HepG2 (cell line): ENCODE measurements around the gene KBTBD13. TPM values are rescaled to one million over a fixed set of nuclear protein-coding genes. Genes with fewer than 3 reads are reported as not detected.

Experiments
- AKAP8 ChIP-seq: sonication (generic); formaldehyde crosslinking; IDR thresholded peaks from 2 replicates; pipeline ENCODE4 v1.5.1; 2020; ENCODE audit warnings: mild to moderate bottlenecking, missing genetic modification reagents
- EZH2 ChIP-seq: conservative IDR thresholded peaks from 2 replicates; pipeline ENCODE4 v1.6.1; 2012; ENCODE audit warnings: mild to moderate bottlenecking, low read depth, low read length, moderate library complexity
- HES4 ChIP-seq: sonication (generic); formaldehyde crosslinking; IDR thresholded peaks from 2 replicates; pipeline ENCODE4 v1.9.0; 2021; ENCODE audit warnings: mild to moderate bottlenecking, missing genetic modification reagents, borderline replicate concordance
- HNRNPLL ChIP-seq: fragments of 200-400 bp; formaldehyde crosslinking; IDR thresholded peaks from 2 replicates; pipeline ENCODE4 v1.6.1; 2017; ENCODE audit warnings: mild to moderate bottlenecking, low read depth, low read length; ENCODE audit not compliant: poor library complexity, severe bottlenecking
- HOXA5 ChIP-seq: sonication (generic); formaldehyde crosslinking; IDR thresholded peaks from 2 replicates; pipeline ENCODE4 v1.4.0; 2020; ENCODE audit warnings: missing genetic modification reagents
- KMT2A ChIP-seq: sonication (generic); formaldehyde crosslinking; IDR thresholded peaks from 2 replicates; pipeline ENCODE4 v1.4.0; 2020; ENCODE audit warnings: missing genetic modification reagents
- MED1 ChIP-seq: sonication (generic); formaldehyde crosslinking; IDR thresholded peaks from 2 replicates; pipeline ENCODE4 v1.4.0; 2020; ENCODE audit warnings: missing genetic modification reagents
- SP4 ChIP-seq: sonication (generic); formaldehyde crosslinking; IDR thresholded peaks from 2 replicates; pipeline ENCODE4 v1.8.1; 2023; ENCODE audit warnings: mild to moderate bottlenecking, missing genetic modification reagents
- ZIK1 ChIP-seq: sonication (generic); formaldehyde crosslinking; IDR thresholded peaks from 2 replicates; pipeline ENCODE4 v1.5.0; 2020; ENCODE audit warnings: mild to moderate bottlenecking, low read depth, missing genetic modification reagents, borderline replicate concordance
- ZNF75D ChIP-seq: sonication (generic); formaldehyde crosslinking; IDR thresholded peaks from 2 replicates; pipeline ENCODE4 v1.8.1; 2023; ENCODE audit warnings: missing genetic modification reagents, mild to moderate bottlenecking, borderline replicate concordance
- polyA plus RNA-seq, 8 experiments: library from polyadenylated mRNA; depleted of rRNA in 3 of 8; stranded (reverse) in 7 of 8; unstranded in 1 of 8; fragments of >200 nt; fragmentation: Illumina TruSeq in 4 of 8; extraction: Trizol in 4 of 8; gene quantifications; 2 replicates each; pipeline versions ENCODE4 v1.2.1 to v1.2.3, GENCODE V29; 2011 to 2016; ENCODE audit warnings: low read depth in 4 of 8, missing spikeins in 1 of 8, mixed read lengths in 1 of 8; ENCODE audit not compliant: insufficient read depth in 1 of 8
- total RNA-seq, 5 experiments: library from RNA; depleted of rRNA; stranded (reverse); fragments of >200 nt; fragmentation: Illumina TruSeq; extraction: Trizol; gene quantifications; 2 replicates each; pipeline ENCODE4 v1.2.3, GENCODE V29; 2016; ENCODE audit warnings: low read depth in 1 of 5
- TF ChIP-seq, protein P1 (sequence below): sonication (generic); formaldehyde crosslinking; conservative IDR thresholded peaks from 2 replicates; pipeline ENCODE4 v1.4.0; 2020; ENCODE audit warnings: missing genetic modification reagents
- TF ChIP-seq, protein P2 (sequence below): sonication (generic); formaldehyde crosslinking; IDR thresholded peaks from 2 replicates; pipeline ENCODE4 v1.5.0; 2020; ENCODE audit warnings: missing genetic modification reagents
- TF ChIP-seq, protein P3 (sequence below): sonication (generic); formaldehyde crosslinking; IDR thresholded peaks from 2 replicates; pipeline ENCODE4 v1.9.0; 2021; ENCODE audit warnings: missing genetic modification reagents, borderline replicate concordance
- TF ChIP-seq, protein P4 (sequence below): IDR thresholded peaks from 2 replicates; pipeline ENCODE4 v1.6.1; 2016; ENCODE audit warnings: low read depth, borderline replicate concordance
- TF ChIP-seq, protein P5 (sequence below), 2 experiments: sonication (generic) in 1 of 2; formaldehyde crosslinking in 1 of 2; IDR thresholded peaks; 2 replicates each; pipeline versions ENCODE4 v1.6.1 to v1.9.0; 2014 to 2022; ENCODE audit warnings: antibody characterized with exemption in 1 of 2, borderline replicate concordance in 1 of 2, inconsistent platforms in 1 of 2, low read depth in 1 of 2, missing genetic modification reagents in 1 of 2
- TF ChIP-seq, protein P6 (sequence below), 2 experiments: sonication (generic) in 1 of 2; formaldehyde crosslinking in 1 of 2; IDR thresholded peaks; 2 replicates each; pipeline versions ENCODE4 v1.4.0 to v1.6.1; 2018 to 2020; ENCODE audit warnings: missing genetic modification reagents in 2 of 2, borderline replicate concordance in 1 of 2, low read depth in 1 of 2, mild to moderate bottlenecking in 1 of 2, missing biosample characterization in 1 of 2

Gene KBTBD13
- total and polyA plus RNA-seq, 2 of the 13 experiments (the other 11 are each of a cell fraction or from before 2014, with no cell fraction given) = not detected

DNA sequence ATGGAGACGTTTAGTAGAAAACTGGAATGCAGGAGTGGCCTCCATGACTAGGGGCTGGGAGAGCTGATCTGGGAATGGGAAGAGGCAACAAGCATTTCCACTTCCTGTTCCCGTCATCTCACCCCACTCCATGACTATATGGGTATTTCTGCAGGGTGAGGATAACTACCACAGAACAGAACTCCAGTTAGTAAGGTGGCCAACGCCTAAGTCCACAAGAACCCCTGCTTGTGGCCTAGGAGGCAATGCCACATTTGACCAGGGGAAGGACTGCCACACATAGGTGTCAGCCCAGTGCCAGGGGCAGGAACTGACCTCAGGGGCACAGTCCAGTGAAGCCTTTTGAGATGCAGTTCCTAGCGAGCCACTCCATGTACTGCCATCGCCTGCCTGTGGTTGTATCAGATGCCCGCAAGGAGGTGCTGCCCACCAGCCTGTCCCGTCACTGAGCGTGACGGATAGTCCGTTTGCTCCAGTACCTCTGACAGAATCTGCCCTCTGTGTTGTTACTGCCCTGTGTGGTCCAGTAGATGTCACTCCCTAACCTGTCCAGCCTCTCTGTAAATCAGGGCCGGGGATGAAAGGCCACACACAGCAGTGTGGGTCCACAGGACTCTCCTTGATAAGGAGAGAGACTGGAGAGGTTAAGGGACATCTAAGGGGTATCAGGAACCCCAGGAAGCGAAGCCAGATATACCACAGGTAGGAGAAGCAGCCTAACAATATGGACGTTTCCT, 43.6 kb upstream of the KBTBD13 start (continued):
- TF ChIP-seq, protein P1, sequence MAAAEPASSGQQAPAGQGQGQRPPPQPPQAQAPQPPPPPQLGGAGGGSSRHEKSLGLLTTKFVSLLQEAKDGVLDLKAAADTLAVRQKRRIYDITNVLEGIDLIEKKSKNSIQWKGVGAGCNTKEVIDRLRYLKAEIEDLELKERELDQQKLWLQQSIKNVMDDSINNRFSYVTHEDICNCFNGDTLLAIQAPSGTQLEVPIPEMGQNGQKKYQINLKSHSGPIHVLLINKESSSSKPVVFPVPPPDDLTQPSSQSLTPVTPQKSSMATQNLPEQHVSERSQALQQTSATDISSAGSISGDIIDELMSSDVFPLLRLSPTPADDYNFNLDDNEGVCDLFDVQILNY (CRISPR knock-in tag) = no peak
- TF ChIP-seq ZNF75D (CRISPR knock-in tag) (no peak), AKAP8 (CRISPR knock-in tag) (no peak), HNRNPLL (peak; percentile 15), ZIK1 (CRISPR knock-in tag) (no peak), MED1 (CRISPR knock-in tag) (peak; percentile 48; the same call in 1 of the 2 replicates), KMT2A (no peak; the same call in 1 of the 2 replicates), HES4 (no peak), SP4 (peak; percentile 57; the same call in 1 of the 2 replicates), HOXA5 (CRISPR knock-in tag) (no peak), EZH2 (no peak)
- TF ChIP-seq, protein P2, sequence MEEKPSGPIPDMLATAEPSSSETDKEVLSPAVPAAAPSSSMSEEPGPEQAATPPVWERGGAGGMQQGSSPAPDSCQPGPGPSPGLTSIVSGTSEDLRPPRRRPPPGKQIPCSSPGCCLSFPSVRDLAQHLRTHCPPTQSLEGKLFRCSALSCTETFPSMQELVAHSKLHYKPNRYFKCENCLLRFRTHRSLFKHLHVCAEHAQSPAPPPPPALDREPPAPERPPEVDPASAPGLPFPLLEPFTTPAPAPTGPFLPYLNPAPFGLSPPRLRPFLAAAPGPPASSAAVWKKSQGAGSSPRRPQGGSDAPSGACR = 0 out of 2 replicates have a peak, but pooled peaks have one; percentile 7
- TF ChIP-seq, protein P3, sequence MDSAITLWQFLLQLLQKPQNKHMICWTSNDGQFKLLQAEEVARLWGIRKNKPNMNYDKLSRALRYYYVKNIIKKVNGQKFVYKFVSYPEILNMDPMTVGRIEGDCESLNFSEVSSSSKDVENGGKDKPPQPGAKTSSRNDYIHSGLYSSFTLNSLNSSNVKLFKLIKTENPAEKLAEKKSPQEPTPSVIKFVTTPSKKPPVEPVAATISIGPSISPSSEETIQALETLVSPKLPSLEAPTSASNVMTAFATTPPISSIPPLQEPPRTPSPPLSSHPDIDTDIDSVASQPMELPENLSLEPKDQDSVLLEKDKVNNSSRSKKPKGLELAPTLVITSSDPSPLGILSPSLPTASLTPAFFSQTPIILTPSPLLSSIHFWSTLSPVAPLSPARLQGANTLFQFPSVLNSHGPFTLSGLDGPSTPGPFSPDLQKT (CRISPR knock-in tag) = no peak
- TF ChIP-seq, protein P4, sequence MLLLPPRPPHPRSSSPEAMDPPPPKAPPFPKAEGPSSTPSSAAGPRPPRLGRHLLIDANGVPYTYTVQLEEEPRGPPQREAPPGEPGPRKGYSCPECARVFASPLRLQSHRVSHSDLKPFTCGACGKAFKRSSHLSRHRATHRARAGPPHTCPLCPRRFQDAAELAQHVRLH (CRISPR knock-in tag) = peak; percentile 51; the same call in 1 of the 2 replicates
- TF ChIP-seq, protein P5, sequence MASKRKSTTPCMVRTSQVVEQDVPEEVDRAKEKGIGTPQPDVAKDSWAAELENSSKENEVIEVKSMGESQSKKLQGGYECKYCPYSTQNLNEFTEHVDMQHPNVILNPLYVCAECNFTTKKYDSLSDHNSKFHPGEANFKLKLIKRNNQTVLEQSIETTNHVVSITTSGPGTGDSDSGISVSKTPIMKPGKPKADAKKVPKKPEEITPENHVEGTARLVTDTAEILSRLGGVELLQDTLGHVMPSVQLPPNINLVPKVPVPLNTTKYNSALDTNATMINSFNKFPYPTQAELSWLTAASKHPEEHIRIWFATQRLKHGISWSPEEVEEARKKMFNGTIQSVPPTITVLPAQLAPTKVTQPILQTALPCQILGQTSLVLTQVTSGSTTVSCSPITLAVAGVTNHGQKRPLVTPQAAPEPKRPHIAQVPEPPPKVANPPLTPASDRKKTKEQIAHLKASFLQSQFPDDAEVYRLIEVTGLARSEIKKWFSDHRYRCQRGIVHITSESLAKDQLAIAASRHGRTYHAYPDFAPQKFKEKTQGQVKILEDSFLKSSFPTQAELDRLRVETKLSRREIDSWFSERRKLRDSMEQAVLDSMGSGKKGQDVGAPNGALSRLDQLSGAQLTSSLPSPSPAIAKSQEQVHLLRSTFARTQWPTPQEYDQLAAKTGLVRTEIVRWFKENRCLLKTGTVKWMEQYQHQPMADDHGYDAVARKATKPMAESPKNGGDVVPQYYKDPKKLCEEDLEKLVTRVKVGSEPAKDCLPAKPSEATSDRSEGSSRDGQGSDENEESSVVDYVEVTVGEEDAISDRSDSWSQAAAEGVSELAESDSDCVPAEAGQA (IDR thresholded peaks at IDR 0.05; ENCODE audit: low read depth) = no peak
- TF ChIP-seq, protein P5 (CRISPR knock-in tag; IDR thresholded peaks at IDR 0.05; ENCODE audit: borderline replicate concordance) = no peak
- TF ChIP-seq, protein P6, sequence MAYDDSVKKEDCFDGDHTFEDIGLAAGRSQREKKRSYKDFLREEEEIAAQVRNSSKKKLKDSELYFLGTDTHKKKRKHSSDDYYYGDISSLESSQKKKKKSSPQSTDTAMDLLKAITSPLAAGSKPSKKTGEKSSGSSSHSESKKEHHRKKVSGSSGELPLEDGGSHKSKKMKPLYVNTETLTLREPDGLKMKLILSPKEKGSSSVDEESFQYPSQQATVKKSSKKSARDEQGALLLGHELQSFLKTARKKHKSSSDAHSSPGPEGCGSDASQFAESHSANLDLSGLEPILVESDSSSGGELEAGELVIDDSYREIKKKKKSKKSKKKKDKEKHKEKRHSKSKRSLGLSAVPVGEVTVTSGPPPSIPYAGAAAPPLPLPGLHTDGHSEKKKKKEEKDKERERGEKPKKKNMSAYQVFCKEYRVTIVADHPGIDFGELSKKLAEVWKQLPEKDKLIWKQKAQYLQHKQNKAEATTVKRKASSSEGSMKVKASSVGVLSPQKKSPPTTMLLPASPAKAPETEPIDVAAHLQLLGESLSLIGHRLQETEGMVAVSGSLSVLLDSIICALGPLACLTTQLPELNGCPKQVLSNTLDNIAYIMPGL (CRISPR knock-in tag; IDR thresholded peaks at IDR 0.05; ENCODE audit: borderline replicate concordance in 1 of 2, low read depth in 1 of 2) = peak; percentile 93
